GM19463 (cell line): ENCODE measurements around the gene FUOM.
"Not testable (repeated sequence)": the region's sequence is repeated elsewhere in the genome, so short reads cannot be mapped to it uniquely, and the experiment has no call there.

Experiments used
- ATAC-seq: cut with Tn5 transposase; IDR thresholded peaks from one replicate; pipeline ENCODE4 v1.9.1; 2021; ENCODE audit warnings: mild to moderate bottlenecking, moderate library complexity; ENCODE audit not compliant: unreplicated experiment

Gene FUOM

GRCh38 chr10:133370030-133370786, 12.4 kb upstream of the FUOM start:
- ATAC-seq = no peak

GRCh38 chr10:133368153-133368552, 10.3 kb upstream of the FUOM start:
- ATAC-seq = no peak

GRCh38 chr10:133367461-133367860, 9.6 kb upstream of the FUOM start:
- not testable (repeated sequence) for ATAC-seq

GRCh38 chr10:133366751-133367150, 8.9 kb upstream of the FUOM start:
- no peak for ATAC-seq

GRCh38 chr10:133366130-133366478, 8.3 kb upstream of the FUOM start:
- no peak for ATAC-seq

- ATAC-seq = no peak
Observed at GRCh38 chr10:133365461-133366129, 7.8 kb upstream of the FUOM start.

- ATAC-seq = no peak
Observed at GRCh38 chr10:133364645-133365431, 7.0 kb upstream of the FUOM start.

GRCh38 chr10:133362846-133363245, 5.0 kb upstream of the FUOM start:
- no peak for ATAC-seq

- ATAC-seq = no peak
Observed at GRCh38 chr10:133361773-133362441, 4.1 kb upstream of the FUOM start.

- no peak for ATAC-seq
Observed at GRCh38 chr10:133361227-133361626, 3.4 kb upstream of the FUOM start.

- ATAC-seq = no peak
Observed at GRCh38 chr10:133359972-133360610, 2.3 kb upstream of the FUOM start.

- ATAC-seq = no peak
Observed at GRCh38 chr10:133359554-133359971, 1.7 kb upstream of the FUOM start.

GRCh38 chr10:133358925-133359310, 1.1 kb upstream of the FUOM start:
- ATAC-seq = no peak

- no peak for ATAC-seq
Observed at GRCh38 chr10:133358162-133358924, 524 bp upstream of the FUOM start.

- no peak for ATAC-seq
Observed at GRCh38 chr10:133356549-133357284, 1.1 kb downstream of the FUOM start.

- ATAC-seq = no peak
Observed at GRCh38 chr10:133355991-133356390, 1.8 kb downstream of the FUOM start.

- ATAC-seq = no peak
Observed at GRCh38 chr10:133355266-133355665, 2.6 kb downstream of the FUOM start.

GRCh38 chr10:133354672-133355240, 3.1 kb downstream of the FUOM start:
- ATAC-seq = no peak

- no peak for ATAC-seq
Observed at GRCh38 chr10:133353988-133354605, 3.7 kb downstream of the FUOM start.
